ENCODE results near the gene GNA14. TPM values are rescaled to one million over a fixed set of nuclear protein-coding genes. Genes with fewer than 3 reads are reported as not detected.
"Not testable (repeated sequence)": the region's sequence is repeated elsewhere in the genome, so short reads cannot be mapped to it uniquely, and the experiment has no call there.

Gene GNA14
- total RNA-seq (1 to 10 TPM in 9 of 10 donors, under 1 TPM in 1; 0.93 to 4.8 (median 1.8) TPM), polyA plus RNA-seq (1 to 10 TPM in 1 of 2 donors, under 1 TPM in 1; 0.75 to 1.6 TPM)
- long read RNA-seq, donor 1, partial matches to known transcripts: 0 of 3 reads
- long read RNA-seq, donor 1, other reads (novel, unspliced or antisense): 0 of 3 reads
- long read RNA-seq, donor 2, partial matches to known transcripts: 0 of 2 reads
- long read RNA-seq, donor 2, other reads (novel, unspliced or antisense): 0 of 2 reads
- long read RNA-seq, donor 3, transcript GNA14-201 (7 exons, 2,482 nt): major isoform, 5 of 6 reads
- long read RNA-seq, donor 3, partial matches to known transcripts: 1 of 6 reads
- long read RNA-seq, donor 3, other reads (novel, unspliced or antisense): 0 of 6 reads

- peak in 2 of 9 donors; percentile 27 to 28 for TF ChIP-seq CTCF (IDR thresholded peaks at IDR 0.05)
Observed at GRCh38 chr9:77648234-77649108, at the start of gene GNA14. Gene GNA14, minus strand, starts transcription at chr9:77648322. Its CDS starts 529 bp downstream, at chr9:77647793.

DNA sequence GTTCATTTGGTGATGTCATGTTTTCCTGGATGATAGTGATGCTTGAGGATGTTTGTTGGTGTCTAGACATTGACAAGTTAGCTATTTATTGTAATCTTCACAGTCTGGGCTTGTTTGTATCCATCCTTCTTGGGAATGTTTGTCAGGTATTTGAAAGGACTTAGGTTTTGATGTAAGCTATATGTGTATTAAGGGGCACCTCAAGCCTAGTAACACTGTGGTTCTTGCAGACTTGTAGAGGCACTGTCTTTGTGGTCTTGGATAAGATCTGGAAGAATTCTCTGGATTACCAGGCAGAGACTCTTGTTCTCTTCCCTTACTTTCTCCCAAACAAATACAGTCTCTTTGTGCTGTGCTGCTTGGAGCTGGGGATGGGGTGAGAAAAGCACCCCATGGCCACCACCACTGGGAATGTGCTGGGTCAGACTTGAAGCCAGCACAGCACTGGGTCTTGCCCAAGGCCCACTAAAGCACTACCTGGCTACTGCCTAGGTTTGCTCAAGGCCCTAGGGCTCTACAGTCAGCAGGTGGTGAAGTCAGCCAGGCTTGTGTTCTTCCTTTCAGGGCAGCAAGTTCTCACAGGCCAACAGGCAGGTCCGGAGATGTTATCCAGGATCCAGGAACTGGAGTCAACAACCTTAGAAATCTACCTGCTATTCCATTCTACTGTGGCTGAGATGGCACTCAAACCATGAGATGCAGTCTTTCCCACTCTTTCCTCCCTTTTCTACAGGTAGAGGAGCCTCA is 49.3 kb upstream of the GNA14 start:
- peaks cover 0 to 34% (median 7%) of the 10 kb centered on the region in 11 donors for H3K9me3 ChIP-seq
- DNase-seq (no peak), ATAC-seq (no peak)
- H3K4me3 ChIP-seq: no peak overlapping the region
- no peak overlapping the region for H3K27ac ChIP-seq
- H3K4me1 ChIP-seq: no peaks in the 10 kb centered on the region
- intact Hi-C loops (cut with DNase I): no loop called here
- WGBS, 2 donors: 89 to 100% methylated on average over 1 of the region's 1 CpG
- no peak for TF ChIP-seq CTCF (IDR thresholded peaks at IDR 0.05)
- H3K36me3 ChIP-seq: no peaks in the 10 kb centered on the region
- H3K27me3 ChIP-seq: no peaks in the 10 kb centered on the region

More at GRCh38 chr9:77648234-77649108, at the start of gene GNA14:
- Histone ChIP-seq H3K27ac (peak within 1 kb of the TSS in 8 of 10 donors; percentile 54 to 84 (median 68)), H3K4me3 (peak within 1 kb of the TSS; percentile 15 to 74 (median 62)), H3K9me3 (no peaks in the 10 kb centered on the region), H3K36me3 (no peaks in the 10 kb centered on the region), H3K27me3 (peaks cover 0 to 39% (median 15%) of the 10 kb centered on the region in 7 donors), H3K4me1 (peaks cover 0 to 34% (median 11%) of the 10 kb centered on the region in 9 donors)
- intact Hi-C loops (cut with DNase I): loop anchor here in 9 of 10 donors (5.0 to 10.0 kb wide), 7 partner anchors 41 to 194 kb away; no protein-coding TSS in a partner anchor
- WGBS, 2 donors: 4% methylated on average over 46 of the region's 46 CpGs
- peak; percentile 60 to 66 for DNase-seq
- ATAC-seq: peak; percentile 77 to 91 (median 82)

DNA sequence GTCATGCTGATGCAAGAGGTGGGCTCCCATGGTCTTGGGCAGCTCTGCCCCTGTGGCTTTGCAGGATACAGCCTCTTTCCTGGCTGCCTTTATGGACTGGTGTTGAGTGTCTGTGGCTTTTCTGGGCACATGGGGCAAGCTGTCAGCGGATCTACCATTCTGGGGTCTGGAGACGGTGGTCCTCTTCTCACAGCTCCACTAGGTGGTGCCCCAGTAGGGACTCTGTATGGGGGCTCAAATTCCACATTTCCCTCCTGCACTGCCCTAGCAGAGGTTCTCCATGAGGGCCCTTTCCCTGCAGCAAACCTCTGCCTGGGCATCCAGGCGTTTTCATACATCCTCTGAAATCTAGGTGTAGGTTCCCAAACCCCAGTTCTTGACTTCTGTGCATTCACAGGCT is 42.6 kb upstream of the GNA14 start:
- H3K27ac ChIP-seq; H3K27me3 ChIP-seq; DNase-seq; H3K4me3 ChIP-seq; H3K36me3 ChIP-seq; intact Hi-C loops (cut with DNase I); H3K4me1 ChIP-seq; ATAC-seq: not testable (repeated sequence)
- H3K9me3 ChIP-seq: peaks cover 0 to 15% (median 0%) of the 10 kb centered on the region in 11 donors
- WGBS, 2 donors: 87 to 89% methylated on average over 3 of the region's 3 CpGs

- H3K27me3 ChIP-seq; H3K4me3 ChIP-seq; intact Hi-C loops (cut with DNase I); H3K36me3 ChIP-seq; H3K9me3 ChIP-seq; H3K27ac ChIP-seq; DNase-seq; H3K4me1 ChIP-seq; ATAC-seq: not testable (repeated sequence)
- WGBS, 2 donors: 62 to 75% methylated on average over 3 of the region's 3 CpGs
Observed at GRCh38 chr9:77690119-77690518, 42.0 kb upstream of the GNA14 start.

DNA sequence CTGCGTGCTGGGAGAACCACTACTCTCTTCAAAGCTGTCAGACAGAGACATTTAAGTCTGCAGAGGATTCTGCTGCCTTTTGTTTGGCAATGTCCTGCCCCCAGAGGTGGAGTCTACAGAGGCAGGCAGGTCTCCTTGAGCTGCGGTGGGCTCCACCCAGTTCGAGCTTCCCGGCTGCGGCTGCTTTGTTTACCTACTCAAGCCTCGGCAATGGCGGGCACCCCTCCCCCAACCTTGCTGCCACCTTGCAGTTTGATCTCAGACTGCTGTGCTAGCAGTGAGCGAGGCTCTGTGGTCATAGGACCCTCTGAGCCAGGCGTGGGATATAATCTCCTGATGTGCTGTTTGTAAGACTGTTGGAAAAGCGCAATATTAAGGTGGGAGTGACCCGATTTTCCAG is 39.6 kb upstream of the GNA14 start:
- WGBS, 2 donors: 90% methylated on average over 11 of the region's 11 CpGs
- DNase-seq; H3K36me3 ChIP-seq; H3K9me3 ChIP-seq; H3K4me3 ChIP-seq; ATAC-seq; H3K4me1 ChIP-seq; intact Hi-C loops (cut with DNase I); H3K27ac ChIP-seq; H3K27me3 ChIP-seq: not testable (repeated sequence)
